Ascending aorta (tissue), 2 donors: Measurements from ENCODE around the gene CHAC2. TPM values are rescaled to one million over a fixed set of nuclear protein-coding genes. Genes with fewer than 3 reads are reported as not detected.

Source experiments
- DNase-seq, 2 donors: peaks; one replicate each; pipeline ENCODE4 v3.0.0-alpha.2; 2019; ENCODE audit warnings: low spot score in 2 of 2
- H3K27ac ChIP-seq, 2 donors: fragments of 200-600 bp; sonication (generic); one replicate each; pipeline ENCODE4 v1.5.1; 2016 to 2017; ENCODE audit warnings: mild to moderate bottlenecking in 1 of 2
- H3K27me3 ChIP-seq: fragments of 200-600 bp; sonication (generic); one replicate; pipeline ENCODE4 v1.5.1; 2017
- H3K36me3 ChIP-seq, 2 donors: fragments of 200-600 bp; sonication (generic); one replicate each; pipeline ENCODE4 v1.5.1; 2016
- H3K4me1 ChIP-seq, 2 donors: fragments of 200-600 bp; sonication (generic); one replicate each; pipeline ENCODE4 v1.5.1; 2016 to 2017; ENCODE audit warnings: mild to moderate bottlenecking in 1 of 2
- H3K4me3 ChIP-seq, 2 donors: fragments of 200-600 bp; sonication (generic); one replicate each; pipeline ENCODE4 v1.5.1; 2016 to 2017; ENCODE audit warnings: mild to moderate bottlenecking in 1 of 2
- H3K9me3 ChIP-seq, 2 donors: fragments of 200-600 bp; sonication (generic); one replicate each; pipeline ENCODE4 v1.5.1; 2016
- CTCF ChIP-seq, 3 experiments: fragments of 200-600 bp in 2 of 3; fragments of 450-650 bp in 1 of 3; sonication (generic) in 2 of 3; IDR thresholded peaks; one replicate each; pipeline ENCODE4 v1.5.1; 2016 to 2019; ENCODE audit warnings: antibody characterized with exemption in 3 of 3, mild to moderate bottlenecking in 1 of 3, moderate library complexity in 1 of 3
- intact Hi-C: fragments of 100-400 bp; cut with DNase I; formaldehyde crosslinking; loops from one replicate; pipeline ENCODE4 v1.15.1; 2023
- total RNA-seq: library from RNA; depleted of rRNA; stranded (reverse); fragments of >200 nt; gene quantifications from one replicate; pipeline ENCODE4 v1.1.0, GENCODE V29; 2016

Gene CHAC2
- total RNA-seq, 1 donor from 2014 or later = not detected

- DNase-seq = no peak
- H3K36me3 ChIP-seq = peaks cover 0 to 10% of the 10 kb centered on the region in 2 donors
- no peaks in the 10 kb centered on the region for H3K27me3 ChIP-seq
- H3K4me3 ChIP-seq = no peak overlapping the region
- no peaks in the 10 kb centered on the region for H3K9me3 ChIP-seq
- peaks cover 0 to 3% of the 10 kb centered on the region in 2 donors for H3K4me1 ChIP-seq
- intact Hi-C loops = no loop called here
- TF ChIP-seq CTCF (IDR thresholded peaks at IDR 0.05) = no peak
- no peak overlapping the region for H3K27ac ChIP-seq
These were observed 1.8 kb upstream of the CHAC2 start for GRCh38 chr2:53765767-53766166.

DNA sequence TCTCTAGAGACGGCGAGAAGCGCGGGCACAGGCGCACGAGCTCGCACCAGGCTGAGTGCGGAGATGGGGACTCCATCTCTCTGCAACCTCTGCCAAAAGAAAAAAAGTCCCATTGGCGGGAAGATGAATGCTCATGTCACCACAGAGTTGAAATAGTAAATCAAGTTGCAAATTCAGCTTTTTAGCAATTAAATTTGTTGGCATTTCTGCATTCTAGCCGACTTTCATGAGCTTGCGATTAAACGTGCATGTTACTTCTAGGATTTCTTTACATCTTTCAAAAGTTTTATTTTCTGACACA lies 588 bp downstream of the CHAC2 start:
- Histone ChIP-seq H3K36me3 (peaks cover 0 to 5% of the 10 kb centered on the region in 2 donors), H3K27ac (peak overlapping the region; percentile 78 to 80), H3K4me1 (peaks cover 0 to 3% of the 10 kb centered on the region in 2 donors), H3K9me3 (no peaks in the 10 kb centered on the region), H3K27me3 (no peaks in the 10 kb centered on the region), H3K4me3 (peak overlapping the region; percentile 77 to 96)
- intact Hi-C loops = no loop called here
- no peak for TF ChIP-seq CTCF (IDR thresholded peaks at IDR 0.05)
- DNase-seq = no peak

GRCh38 chr2:53769318-53769945 lies 1.8 kb downstream of the CHAC2 start:
- H3K27ac ChIP-seq = no peak overlapping the region
- H3K4me1 ChIP-seq = peaks cover 0 to 3% of the 10 kb centered on the region in 2 donors
- no peaks in the 10 kb centered on the region for H3K36me3 ChIP-seq
- TF ChIP-seq CTCF (IDR thresholded peaks at IDR 0.05) = no peak
- no peak overlapping the region for H3K4me3 ChIP-seq
- intact Hi-C loops = no loop called here
- H3K9me3 ChIP-seq = no peaks in the 10 kb centered on the region
- no peaks in the 10 kb centered on the region for H3K27me3 ChIP-seq
- DNase-seq = no peak

DNA sequence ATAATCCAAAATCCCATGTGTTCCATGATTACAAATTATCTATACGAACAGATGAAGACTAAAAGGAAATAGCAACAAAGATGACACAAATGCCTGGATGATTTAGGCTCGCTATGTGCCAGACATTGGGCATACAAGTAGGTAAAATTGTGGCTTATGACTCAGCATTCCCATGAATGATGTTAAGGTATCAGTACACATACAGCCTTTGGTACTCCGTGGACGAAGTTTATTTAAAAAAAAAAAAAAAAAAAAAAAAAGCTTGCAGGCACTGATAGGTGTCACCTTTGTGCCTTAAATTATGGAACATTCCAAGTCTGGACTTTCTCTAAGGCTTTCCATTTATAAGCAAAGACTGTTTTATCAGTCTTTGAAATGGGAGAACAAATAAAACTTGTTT lies 2.7 kb downstream of the CHAC2 start:
- TF ChIP-seq CTCF (IDR thresholded peaks at IDR 0.05) = no peak
- intact Hi-C loops = no loop called here
- H3K9me3 ChIP-seq = no peaks in the 10 kb centered on the region

GRCh38 chr2:53777134-53777533 lies 9.5 kb downstream of the CHAC2 start:
- peaks cover 0 to 7% of the 10 kb centered on the region in 2 donors for H3K36me3 ChIP-seq
- H3K9me3 ChIP-seq = no peaks in the 10 kb centered on the region
- no peak overlapping the region for H3K27ac ChIP-seq
- no peak for TF ChIP-seq CTCF (IDR thresholded peaks at IDR 0.05)
- DNase-seq = no peak
- intact Hi-C loops = no loop called here
- no peaks in the 10 kb centered on the region for H3K4me1 ChIP-seq
- H3K27me3 ChIP-seq = no peaks in the 10 kb centered on the region
- H3K4me3 ChIP-seq = no peak overlapping the region

More for the DNA sequence above, 2.7 kb downstream of the CHAC2 start:
- no peak overlapping the region for H3K4me3 ChIP-seq
- H3K27ac ChIP-seq = no peak overlapping the region
- DNase-seq = no peak
- H3K27me3 ChIP-seq = no peaks in the 10 kb centered on the region
- peaks cover 0 to 2% of the 10 kb centered on the region in 2 donors for H3K36me3 ChIP-seq
- peaks cover 0 to 3% of the 10 kb centered on the region in 2 donors for H3K4me1 ChIP-seq
